Measurements from ENCODE around the gene BAD.
"Not testable (repeated sequence)": the region's sequence is repeated elsewhere in the genome, so short reads cannot be mapped to it uniquely, and the experiment has no call there.

The BAD gene

GRCh38 chr11:64255135-64256128 lies 29.0 kb downstream of the BAD start:
- no peak for DNase-seq

GRCh38 chr11:64254326-64254725 lies 30.1 kb downstream of the BAD start:
- DNase-seq = no peak

GRCh38 chr11:64253481-64253880 lies 31.0 kb downstream of the BAD start:
- DNase-seq = no peak

DNA sequence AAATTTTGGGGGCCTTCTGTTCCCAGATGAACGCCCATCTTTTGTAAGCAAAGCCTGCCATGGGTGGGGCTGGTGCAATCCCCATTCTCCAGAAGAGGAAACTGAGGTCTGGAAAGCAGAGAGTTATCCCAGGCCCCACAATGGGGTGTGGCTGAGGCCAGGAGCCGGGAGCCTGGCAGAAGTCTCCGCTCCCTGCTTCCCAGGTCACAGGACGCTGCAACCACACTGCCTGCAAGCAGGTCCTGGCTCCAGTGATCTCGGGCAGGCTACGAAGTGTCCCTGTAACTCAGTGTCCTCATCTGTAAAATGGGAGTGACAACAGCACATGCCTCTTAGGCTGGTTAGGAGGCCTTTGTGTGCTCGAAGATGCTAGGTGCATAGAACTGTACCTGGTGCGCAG lies 31.4 kb downstream of the BAD start:
- DNase-seq = no peak

DNA sequence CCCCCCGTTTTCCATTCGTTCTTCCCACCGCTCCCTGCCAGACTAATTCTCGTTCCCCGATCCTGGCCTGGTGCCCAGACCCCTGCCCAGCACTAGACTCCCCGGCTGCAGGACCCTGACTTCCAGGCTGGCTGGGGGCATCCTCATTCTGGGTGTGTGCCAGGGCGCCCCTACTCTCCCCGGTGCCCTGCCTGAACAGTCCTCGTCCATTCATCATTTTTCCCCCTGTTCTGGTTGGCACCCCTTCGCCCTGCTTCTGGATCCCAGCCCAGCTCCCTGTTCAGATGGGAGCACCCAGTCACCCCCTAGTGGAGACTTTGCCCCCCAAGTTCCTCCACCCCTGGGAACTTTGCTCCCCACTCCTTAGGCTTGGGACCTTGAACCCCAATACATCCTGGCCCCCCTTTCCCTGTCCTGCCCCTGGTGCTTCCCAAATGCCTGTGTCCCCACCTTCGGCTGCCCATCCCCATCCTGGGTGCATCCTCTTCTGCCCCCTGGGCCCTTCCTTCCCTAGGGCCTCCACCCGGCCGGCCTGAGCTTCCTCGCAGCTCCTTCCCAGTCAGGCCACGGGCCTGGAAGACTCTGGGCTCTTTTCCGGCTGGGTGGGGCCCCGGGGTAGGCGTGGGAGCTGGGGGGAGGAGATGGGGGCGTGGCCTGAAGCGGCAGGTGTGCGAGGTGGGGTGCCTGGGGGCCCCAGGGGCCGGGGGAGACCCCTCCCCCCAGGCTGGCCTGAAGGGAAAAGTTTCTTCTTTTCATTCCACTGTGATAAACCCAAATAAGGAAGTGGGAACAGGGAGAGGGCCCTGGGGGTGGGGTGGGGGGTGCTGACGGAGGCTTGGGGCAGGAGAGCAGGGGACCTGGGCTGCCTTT lies 32.2 kb downstream of the BAD start:
- DNase-seq = peak; percentile 62

GRCh38 chr11:64251753-64252002 lies 32.8 kb downstream of the BAD start:
- no peak for DNase-seq

DNA sequence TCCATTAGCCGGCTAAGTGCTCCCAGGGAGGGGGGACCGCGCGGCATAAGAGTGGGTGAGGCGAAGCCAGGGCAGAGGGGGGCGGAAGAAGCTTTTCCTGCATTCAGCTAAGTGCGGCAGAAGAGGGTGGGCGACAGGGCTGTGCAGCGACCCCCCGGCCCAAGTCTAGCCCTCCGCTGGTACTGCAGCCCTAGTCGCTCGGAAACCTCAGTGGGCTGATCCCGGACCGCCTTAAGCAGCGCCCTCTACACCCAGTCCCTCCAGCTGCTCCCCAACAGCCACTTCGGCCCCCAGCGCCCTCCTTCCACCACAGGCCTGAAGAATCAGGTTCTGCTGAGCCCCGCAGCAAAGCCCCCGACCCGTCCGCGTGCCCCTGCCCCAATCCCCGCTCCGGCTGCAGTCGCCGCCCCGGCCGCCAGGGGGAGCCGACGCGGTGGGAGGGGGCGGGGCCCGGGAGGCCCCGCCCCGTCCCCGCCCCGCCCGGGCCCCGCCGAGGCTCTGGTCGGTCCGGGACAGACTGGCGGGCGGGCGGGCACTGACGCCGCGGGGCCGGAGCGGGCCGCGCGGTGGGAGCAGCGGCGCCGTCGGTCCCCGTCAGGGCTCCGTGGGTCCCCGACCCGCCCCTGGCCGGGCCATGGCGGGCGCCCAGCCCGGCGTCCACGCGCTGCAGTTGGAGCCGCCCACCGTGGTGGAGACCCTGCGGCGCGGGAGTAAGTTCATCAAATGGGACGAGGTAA lies 33.3 kb downstream of the BAD start, which contains the start of gene PLCB3:
TSS of gene PLCB3 (plus strand) at position 515 of the 737 bp plus-strand sequence. CDS start at position 635, 120 bp downstream.
- peak; percentile 78 for DNase-seq

GRCh38 chr11:64250415-64251015 lies 34.0 kb downstream of the BAD start:
- no peak for DNase-seq

- DNase-seq = no peak
These were observed 34.7 kb downstream of the BAD start for GRCh38 chr11:64249563-64250414.

DNA sequence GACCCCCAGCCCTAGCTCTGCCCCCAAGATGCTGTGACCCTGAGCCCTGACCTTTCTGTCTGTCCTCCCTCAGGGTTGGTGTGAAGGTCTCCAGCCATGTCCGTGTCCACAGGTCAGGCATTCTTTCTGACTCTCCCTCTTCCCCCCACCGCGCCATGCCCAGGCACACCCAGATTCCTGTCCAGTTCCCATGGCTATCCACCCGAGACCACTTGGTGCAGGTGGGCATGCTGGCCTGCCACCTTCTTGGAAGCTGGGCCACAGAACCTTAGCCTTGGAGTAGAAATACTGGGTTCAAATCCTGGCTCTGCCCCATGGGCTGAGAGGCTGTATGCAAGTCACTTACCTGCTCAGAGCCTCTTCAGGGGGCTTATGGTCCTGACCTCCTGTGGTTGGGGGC lies 35.4 kb downstream of the BAD start:
- DNase-seq = no peak

DNA sequence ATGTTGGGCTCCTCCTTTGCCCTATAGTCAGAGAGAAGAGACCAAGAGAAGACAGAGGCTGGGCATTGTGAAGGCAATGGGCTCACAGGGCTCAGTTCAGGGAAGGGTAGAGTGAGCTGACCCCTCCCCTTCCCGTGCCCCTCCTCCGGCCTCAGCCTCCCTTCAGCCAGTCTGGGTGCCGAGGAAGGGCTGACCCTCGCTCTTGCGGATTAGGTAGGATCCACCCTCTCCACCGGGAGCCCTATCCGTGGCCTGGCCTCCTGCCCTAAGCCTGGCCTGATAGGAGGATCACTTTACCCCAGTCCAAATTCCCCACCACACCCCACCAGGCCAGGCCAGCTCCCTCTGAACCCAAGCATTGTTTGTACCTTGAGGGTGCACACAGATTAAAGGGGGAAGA lies 35.9 kb downstream of the BAD start:
- no peak for DNase-seq

- DNase-seq = no peak
These were observed 36.5 kb downstream of the BAD start for GRCh38 chr11:64247729-64248531.

DNA sequence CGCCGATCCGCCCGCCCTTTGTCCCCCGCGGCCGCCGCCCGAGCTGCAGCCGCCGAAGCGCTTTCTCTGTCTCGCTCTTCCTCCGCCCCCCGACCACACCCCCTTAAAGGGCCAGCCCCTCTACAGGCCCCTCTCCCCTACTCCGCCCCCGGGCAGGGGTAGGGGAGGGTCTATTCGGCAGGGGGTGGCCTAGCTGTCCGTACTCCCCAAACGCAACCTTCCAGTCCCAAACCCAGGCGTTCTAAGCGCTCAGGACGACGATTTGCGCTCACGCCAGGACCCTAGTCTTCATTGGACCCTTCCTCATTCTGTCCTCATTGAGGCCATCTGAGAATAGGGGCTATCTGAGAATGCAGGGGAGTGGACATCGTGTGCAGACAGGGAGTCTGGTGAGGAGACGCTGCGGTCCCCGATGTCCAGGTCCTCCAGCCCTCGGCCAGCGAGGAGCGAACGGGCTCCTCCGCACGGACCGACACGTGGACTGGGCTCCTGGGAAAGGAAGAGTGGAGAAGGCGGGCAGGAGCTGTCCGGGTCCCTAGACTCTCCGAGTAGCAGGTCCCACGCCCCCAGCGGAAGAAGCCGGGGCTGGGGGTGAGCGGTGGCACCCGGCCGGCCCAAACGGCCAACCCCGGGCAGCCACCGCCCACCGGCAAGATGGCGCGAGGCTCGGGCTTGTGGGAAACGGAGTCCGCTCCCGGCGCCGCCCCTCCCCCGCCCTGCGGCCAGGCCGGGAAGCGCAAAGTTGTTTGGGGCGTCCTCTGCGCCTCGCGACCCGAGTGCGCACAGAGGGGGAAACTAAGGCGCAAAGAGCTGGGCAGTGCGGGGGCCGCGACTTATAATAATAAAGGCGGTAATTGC lies 37.4 kb downstream of the BAD start, which contains the start of gene PPP1R14B:
TSS of gene PPP1R14B (minus strand) at position 73 of the 858 bp plus-strand sequence. CDS start 270 bp downstream, outside the sequence.
- DNase-seq = peak; percentile 87

GRCh38 chr11:64246621-64246870 lies 37.9 kb downstream of the BAD start:
- not testable (repeated sequence) for DNase-seq

- peak; percentile 85 for DNase-seq
These were observed 38.5 kb downstream of the BAD start for GRCh38 chr11:64245797-64246620.

GRCh38 chr11:64245401-64245796 lies 39.1 kb downstream of the BAD start:
- DNase-seq = peak; percentile 46

DNA sequence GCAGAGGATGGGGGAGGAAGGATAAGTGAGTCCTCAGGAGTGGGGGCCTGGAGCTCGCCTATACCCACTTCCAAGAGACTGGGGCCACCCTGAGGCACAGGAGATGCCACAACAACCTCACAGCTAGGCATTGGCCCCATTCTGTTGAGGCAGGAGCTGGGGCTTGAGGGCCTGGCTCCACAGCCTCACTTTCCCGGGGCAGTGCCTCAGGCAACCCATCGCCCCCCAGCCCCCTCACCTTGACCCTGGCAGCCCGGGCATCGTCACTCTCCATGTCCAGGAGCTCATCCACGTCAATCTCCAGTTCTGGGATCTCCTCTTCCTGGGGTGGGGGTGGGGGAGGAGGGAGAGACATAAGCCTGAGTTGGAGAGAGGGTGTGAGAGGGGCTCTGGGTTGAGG lies 39.5 kb downstream of the BAD start:
- DNase-seq = no peak

DNA sequence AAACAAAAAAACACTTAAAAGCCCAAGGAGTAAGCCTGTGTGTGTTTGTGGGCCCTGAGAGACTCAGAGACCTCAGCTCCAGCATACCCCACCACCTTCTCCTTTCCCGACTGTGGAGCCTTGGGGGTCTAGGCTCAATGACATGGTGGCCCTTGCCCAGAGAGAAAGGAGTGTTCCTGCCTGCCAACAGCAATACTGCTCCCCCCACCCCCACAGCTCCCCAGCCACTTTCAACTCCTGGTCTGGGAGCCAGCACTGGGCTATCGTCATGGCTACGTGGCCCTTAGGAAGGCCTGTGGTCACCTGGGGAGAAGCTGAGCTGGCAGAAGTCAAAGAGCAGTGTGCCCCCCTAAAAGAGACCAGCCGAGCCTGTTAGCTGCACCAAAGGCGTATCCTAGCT lies 40.4 kb downstream of the BAD start:
- DNase-seq = no peak

GRCh38 chr11:64243236-64243854 lies 41.1 kb downstream of the BAD start:
- no peak for DNase-seq
